SK-N-SH treated with all-trans-retinoic acid at 6 μM for 48 hours (cell line): Measurements from ENCODE around the gene PDE5A.

Experiments
- ATAC-seq: fragments of 200-7000 bp; cut with Tn5 transposase; 3 replicates; pipeline ENCODE4 v1.9.1; 2020; ENCODE audit warnings: mild to moderate bottlenecking, moderate library complexity
- ARNTL ChIP-seq: fragments of 450-650 bp; formaldehyde crosslinking; IDR thresholded peaks from 2 replicates; pipeline ENCODE4 v1.5.0; 2020; ENCODE audit warnings: low read depth, mild to moderate bottlenecking, moderate library complexity, borderline replicate concordance
- CREB5 ChIP-seq: fragments of 250-450 bp; sonication (Bioruptor Pico); IDR thresholded peaks from 2 replicates; pipeline ENCODE4 v1.5.1; 2020; ENCODE audit warnings: low read depth, mild to moderate bottlenecking, moderate library complexity
- CSDC2 ChIP-seq: fragments of 250-450 bp; sonication (Bioruptor Pico); IDR thresholded peaks from 2 replicates; pipeline ENCODE4 v1.5.0; 2020; ENCODE audit warnings: mild to moderate bottlenecking, moderate library complexity
- ESRRG ChIP-seq: fragments of 250-450 bp; sonication (Bioruptor Pico); IDR thresholded peaks from 2 replicates; pipeline ENCODE4 v1.6.1; 2021; ENCODE audit warnings: mild to moderate bottlenecking
- GLIS3 ChIP-seq: fragments of 250-450 bp; sonication (Bioruptor Pico); IDR thresholded peaks from 2 replicates; pipeline ENCODE4 v1.5.0; 2020; ENCODE audit warnings: mild to moderate bottlenecking, moderate library complexity
- ISL1 ChIP-seq: fragments of 250-450 bp; sonication (Bioruptor Pico); IDR thresholded peaks from 2 replicates; pipeline ENCODE4 v2.1.2; 2022; ENCODE audit warnings: mild to moderate bottlenecking, moderate library complexity
- POU6F1 ChIP-seq: fragments of 250-450 bp; sonication (Bioruptor Pico); IDR thresholded peaks from 2 replicates; pipeline ENCODE4 v1.8.0; 2021; ENCODE audit warnings: low read depth, mild to moderate bottlenecking, moderate library complexity, borderline replicate concordance
- SNAI2 ChIP-seq: fragments of 250-450 bp; sonication (Bioruptor Pico); IDR thresholded peaks from 2 replicates; pipeline ENCODE4 v1.5.0; 2020; ENCODE audit warnings: mild to moderate bottlenecking, moderate library complexity
- TCF4 ChIP-seq: fragments of 250-450 bp; sonication (Bioruptor Pico); IDR thresholded peaks from 2 replicates; pipeline ENCODE4 v1.8.0; 2021; ENCODE audit warnings: mild to moderate bottlenecking, moderate library complexity, borderline replicate concordance
- TSHZ2 ChIP-seq: fragments of 250-450 bp; sonication (Bioruptor Pico); IDR thresholded peaks from 2 replicates; pipeline ENCODE4 v1.5.0; 2020; ENCODE audit warnings: mild to moderate bottlenecking, moderate library complexity
- ZC3H10 ChIP-seq: fragments of 250-450 bp; sonication (Bioruptor Pico); IDR thresholded peaks from 2 replicates; pipeline ENCODE4 v1.5.1; 2021; ENCODE audit warnings: mild to moderate bottlenecking, moderate library complexity
- ZFP3 ChIP-seq: fragments of 250-450 bp; sonication (Bioruptor Pico); IDR thresholded peaks from 2 replicates; pipeline ENCODE4 v1.5.0; 2020; ENCODE audit warnings: mild to moderate bottlenecking, moderate library complexity
- ZFP30 ChIP-seq: fragments of 450-650 bp; formaldehyde crosslinking; IDR thresholded peaks from 2 replicates; pipeline ENCODE4 v1.5.0; 2022; ENCODE audit warnings: mild to moderate bottlenecking, moderate library complexity
- ZNF565 ChIP-seq: fragments of 450-650 bp; formaldehyde crosslinking; conservative IDR thresholded peaks from 2 replicates; pipeline ENCODE4 v1.5.0; 2020; ENCODE audit warnings: low read depth, mild to moderate bottlenecking, moderate library complexity
- ZNF70 ChIP-seq: fragments of 450-650 bp; formaldehyde crosslinking; IDR thresholded peaks from 2 replicates; pipeline ENCODE4 v1.5.0; 2020; ENCODE audit warnings: mild to moderate bottlenecking, moderate library complexity
- ZNF8 ChIP-seq: fragments of 450-650 bp; formaldehyde crosslinking; IDR thresholded peaks from 2 replicates; pipeline ENCODE4 v1.5.0; 2020; ENCODE audit warnings: mild to moderate bottlenecking, moderate library complexity

The PDE5A gene

GRCh38 chr4:119517361-119518229, 111.0 kb downstream of the PDE5A start:
- peak; percentile 85 for ATAC-seq
- peak; percentile 29; the same call in 1 of the 2 replicates for TF ChIP-seq SNAI2 (CRISPR knock-in tag)
- peak; percentile 84; the same call in 1 of the 2 replicates for TF ChIP-seq ESRRG (CRISPR knock-in tag)
- peak; percentile 100 for TF ChIP-seq ISL1 (CRISPR knock-in tag)
- TF ChIP-seq ZFP3 (CRISPR knock-in tag): peak; percentile 62; the same call in 1 of the 2 replicates
- no peak for TF ChIP-seq ZFP30 (CRISPR knock-in tag)
- peak; percentile 80 for TF ChIP-seq TCF4 (CRISPR knock-in tag)
- TF ChIP-seq POU6F1: no peak
- peak; percentile 74 for TF ChIP-seq GLIS3 (CRISPR knock-in tag)
- peak; percentile 98 for TF ChIP-seq CREB5 (CRISPR knock-in tag)

- no peak for ATAC-seq
- no peak for TF ChIP-seq CSDC2 (CRISPR knock-in tag)
- TF ChIP-seq ZFP30 (CRISPR knock-in tag): no peak
- TF ChIP-seq ZC3H10 (CRISPR knock-in tag): no peak
- TF ChIP-seq TCF4 (CRISPR knock-in tag): no peak
- no peak for TF ChIP-seq ZFP3 (CRISPR knock-in tag)
- no peak for TF ChIP-seq ZNF565 (CRISPR knock-in tag)
- no peak for TF ChIP-seq CREB5 (CRISPR knock-in tag)
Measured at GRCh38 chr4:119512398-119512797, 116.2 kb downstream of the PDE5A start.

- peak; percentile 66 for ATAC-seq
- TF ChIP-seq ZFP3 (CRISPR knock-in tag): 0 out of 2 replicates have a peak, but pooled peaks have one; percentile 33
- no peak for TF ChIP-seq TCF4 (CRISPR knock-in tag)
- peak; percentile 94 for TF ChIP-seq ISL1 (CRISPR knock-in tag)
- no peak for TF ChIP-seq ZNF8
- 0 out of 2 replicates have a peak, but pooled peaks have one; percentile 62 for TF ChIP-seq SNAI2 (CRISPR knock-in tag)
- 0 out of 2 replicates have a peak, but pooled peaks have one; percentile 23 for TF ChIP-seq CREB5 (CRISPR knock-in tag)
Measured at GRCh38 chr4:119510395-119511149, 118.0 kb downstream of the PDE5A start.

GRCh38 chr4:119508281-119508680, 120.3 kb downstream of the PDE5A start:
- TF ChIP-seq ZC3H10 (CRISPR knock-in tag) (no peak), CREB5 (CRISPR knock-in tag) (no peak), ARNTL (no peak), ESRRG (CRISPR knock-in tag) (no peak), TSHZ2 (CRISPR knock-in tag) (no peak), ISL1 (CRISPR knock-in tag) (no peak), ZNF70 (CRISPR knock-in tag) (no peak), POU6F1 (no peak)
- ATAC-seq: no peak
